Measurements from ENCODE around the gene MITF. TPM values are rescaled to one million over a fixed set of nuclear protein-coding genes. Genes with fewer than 3 reads are reported as not detected.

Gene MITF
- total RNA-seq, 2 experiments from 2014 or later: not detected

DNA sequence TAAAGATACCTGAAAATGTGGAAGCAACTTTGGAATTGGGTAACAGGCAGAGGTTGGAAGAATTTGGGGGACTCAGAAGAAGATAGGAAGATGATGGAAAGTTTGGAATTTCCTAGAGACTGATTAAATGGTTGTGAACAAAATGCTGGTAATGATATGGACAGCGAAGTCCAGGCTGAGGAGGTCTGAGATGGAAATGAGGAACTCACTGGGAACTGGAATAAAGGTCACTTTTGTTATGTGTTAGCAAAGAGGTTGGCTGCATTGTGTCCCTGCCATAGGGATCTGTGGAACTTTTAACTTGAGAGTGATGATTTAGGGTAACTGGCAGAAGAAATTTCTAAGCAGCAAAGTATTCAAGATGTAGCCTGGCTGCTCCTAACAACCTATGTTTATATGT lies 13.0 kb downstream of the MITF start:
- no peak overlapping the region for H3K4me3 ChIP-seq (ENCODE audit: low read depth, low read length, poor library complexity, severe bottlenecking)
- TF ChIP-seq EZH2phosphoT487 (IDR thresholded peaks at IDR 0.05; ENCODE audit: borderline replicate concordance, low read depth, low read length): no peak
- TF ChIP-seq, protein P1, sequence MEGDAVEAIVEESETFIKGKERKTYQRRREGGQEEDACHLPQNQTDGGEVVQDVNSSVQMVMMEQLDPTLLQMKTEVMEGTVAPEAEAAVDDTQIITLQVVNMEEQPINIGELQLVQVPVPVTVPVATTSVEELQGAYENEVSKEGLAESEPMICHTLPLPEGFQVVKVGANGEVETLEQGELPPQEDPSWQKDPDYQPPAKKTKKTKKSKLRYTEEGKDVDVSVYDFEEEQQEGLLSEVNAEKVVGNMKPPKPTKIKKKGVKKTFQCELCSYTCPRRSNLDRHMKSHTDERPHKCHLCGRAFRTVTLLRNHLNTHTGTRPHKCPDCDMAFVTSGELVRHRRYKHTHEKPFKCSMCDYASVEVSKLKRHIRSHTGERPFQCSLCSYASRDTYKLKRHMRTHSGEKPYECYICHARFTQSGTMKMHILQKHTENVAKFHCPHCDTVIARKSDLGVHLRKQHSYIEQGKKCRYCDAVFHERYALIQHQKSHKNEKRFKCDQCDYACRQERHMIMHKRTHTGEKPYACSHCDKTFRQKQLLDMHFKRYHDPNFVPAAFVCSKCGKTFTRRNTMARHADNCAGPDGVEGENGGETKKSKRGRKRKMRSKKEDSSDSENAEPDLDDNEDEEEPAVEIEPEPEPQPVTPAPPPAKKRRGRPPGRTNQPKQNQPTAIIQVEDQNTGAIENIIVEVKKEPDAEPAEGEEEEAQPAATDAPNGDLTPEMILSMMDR (conservative IDR thresholded peaks at IDR 0.05; ENCODE audit: low read length): no peak
- H3K36me3 ChIP-seq (ENCODE audit: insufficient read depth, low read length): no peaks in the 10 kb centered on the region
- no peaks in the 10 kb centered on the region for H3K79me2 ChIP-seq (ENCODE audit: insufficient read depth, low read depth, low read length)
- H2AFZ ChIP-seq (ENCODE audit: low read length): no peak overlapping the region
- POLR2A ChIA-PET: no interaction called here
- no peaks in the 10 kb centered on the region for H3K9me3 ChIP-seq (ENCODE audit: low read length)
- H3K4me1 ChIP-seq (ENCODE audit: insufficient read depth, low read length, poor library complexity, severe bottlenecking): no peaks in the 10 kb centered on the region
- DNase-seq (ENCODE audit: low spot score): no peak
- CTCF ChIA-PET (ENCODE audit: unreplicated experiment): no interaction called here
- intact Hi-C loops (cut with micrococcal nuclease; ENCODE audit: unreplicated experiment): no loop called here
- H4K20me1 ChIP-seq (ENCODE audit: insufficient read depth, low read length): no peaks in the 10 kb centered on the region
- no TSS peak for BruUV-seq (replicated peaks)
- H3K27ac ChIP-seq (ENCODE audit: low read depth, low read length, poor library complexity, severe bottlenecking): no peak overlapping the region
- H3K9me2 ChIP-seq (ENCODE audit: insufficient read depth, low read length): no peaks in the 10 kb centered on the region
- no peak overlapping the region for H3K4me2 ChIP-seq (ENCODE audit: low read length)

DNA sequence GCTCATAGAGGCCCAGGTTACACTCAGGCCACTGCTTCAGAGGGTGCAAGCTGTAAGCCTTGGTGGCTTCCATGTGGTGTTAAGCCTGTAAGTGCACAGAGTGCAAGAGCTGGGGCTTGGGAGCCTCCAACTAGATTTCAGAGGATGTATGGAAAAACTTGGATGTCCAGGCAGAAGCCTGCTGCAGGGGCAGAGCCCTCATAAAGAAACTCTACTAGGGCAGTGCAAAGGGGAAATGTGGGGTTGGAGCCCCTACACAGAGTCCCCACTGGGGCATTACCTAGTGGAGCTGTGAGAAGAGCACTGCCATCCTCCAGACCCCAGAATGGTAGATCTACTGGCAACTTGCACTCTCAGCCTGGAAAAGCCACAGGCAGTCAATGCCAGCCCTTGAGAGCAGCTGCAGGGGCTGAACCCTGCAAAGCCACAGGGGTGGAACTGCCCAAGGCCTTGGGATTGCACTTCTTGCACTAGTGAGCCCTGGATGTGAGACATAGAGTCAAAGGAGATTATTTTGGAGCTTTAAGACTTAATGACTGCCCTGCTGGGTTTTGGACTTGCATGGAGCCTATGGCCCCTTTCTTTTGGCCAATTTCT lies 14.0 kb downstream of the MITF start:
- H3K79me2 ChIP-seq (ENCODE audit: insufficient read depth, low read depth, low read length): no peaks in the 10 kb centered on the region
- H3K4me2 ChIP-seq (ENCODE audit: low read length): no peak overlapping the region
- TF ChIP-seq, protein P1 (conservative IDR thresholded peaks at IDR 0.05; ENCODE audit: low read length): no peak
- no peak for TF ChIP-seq EZH2phosphoT487 (IDR thresholded peaks at IDR 0.05; ENCODE audit: borderline replicate concordance, low read depth, low read length)
- intact Hi-C loops (cut with micrococcal nuclease; ENCODE audit: unreplicated experiment): no loop called here
- POLR2A ChIA-PET: no interaction called here
- H4K20me1 ChIP-seq (ENCODE audit: insufficient read depth, low read length): no peaks in the 10 kb centered on the region
- H3K9me2 ChIP-seq (ENCODE audit: insufficient read depth, low read length): no peaks in the 10 kb centered on the region
- CTCF ChIA-PET (ENCODE audit: unreplicated experiment): no interaction called here
- no TSS peak for BruUV-seq (replicated peaks)
- no peaks in the 10 kb centered on the region for H3K9me3 ChIP-seq (ENCODE audit: low read length)
- DNase-seq (ENCODE audit: low spot score): no peak
- no peak overlapping the region for H2AFZ ChIP-seq (ENCODE audit: low read length)
- no peaks in the 10 kb centered on the region for H3K36me3 ChIP-seq (ENCODE audit: insufficient read depth, low read length)
- H3K27ac ChIP-seq (ENCODE audit: low read depth, low read length, poor library complexity, severe bottlenecking): no peak overlapping the region
- no peaks in the 10 kb centered on the region for H3K4me1 ChIP-seq (ENCODE audit: insufficient read depth, low read length, poor library complexity, severe bottlenecking)
- H3K4me3 ChIP-seq (ENCODE audit: low read depth, low read length, poor library complexity, severe bottlenecking): no peak overlapping the region

DNA sequence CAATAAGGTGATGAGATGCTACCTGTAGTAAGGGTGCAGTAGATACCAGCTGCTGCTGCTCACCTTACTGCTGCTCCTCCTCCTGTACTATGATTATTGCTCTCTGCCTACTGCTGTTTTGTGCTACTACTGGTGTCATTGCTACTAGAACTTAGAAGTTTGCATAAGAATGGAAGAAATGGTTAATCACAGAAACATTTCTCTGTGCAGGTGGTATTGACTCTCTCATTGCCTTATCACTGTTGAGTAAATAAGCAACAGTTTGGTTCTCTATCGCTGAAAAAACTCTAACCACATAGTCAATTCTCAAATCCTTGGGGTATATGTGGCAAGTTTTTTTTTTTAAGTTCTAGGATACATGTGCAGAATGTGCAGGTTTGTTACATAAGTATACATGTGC lies 16.5 kb downstream of the MITF start:
- Histone ChIP-seq H2AFZ (ENCODE audit: low read length) (no peak overlapping the region), H3K27ac (ENCODE audit: low read depth, low read length, poor library complexity, severe bottlenecking) (no peak overlapping the region), H3K79me2 (ENCODE audit: insufficient read depth, low read depth, low read length) (no peaks in the 10 kb centered on the region), H3K36me3 (ENCODE audit: insufficient read depth, low read length) (no peaks in the 10 kb centered on the region), H3K9me3 (ENCODE audit: low read length) (no peaks in the 10 kb centered on the region), H3K9me2 (ENCODE audit: insufficient read depth, low read length) (no peaks in the 10 kb centered on the region), H3K4me1 (ENCODE audit: insufficient read depth, low read length, poor library complexity, severe bottlenecking) (no peaks in the 10 kb centered on the region), H3K4me2 (ENCODE audit: low read length) (no peak overlapping the region), H4K20me1 (ENCODE audit: insufficient read depth, low read length) (no peaks in the 10 kb centered on the region), H3K4me3 (ENCODE audit: low read depth, low read length, poor library complexity, severe bottlenecking) (no peak overlapping the region)
- no peak for DNase-seq (ENCODE audit: low spot score)
- TF ChIP-seq, protein P1 (conservative IDR thresholded peaks at IDR 0.05; ENCODE audit: low read length): no peak
- TF ChIP-seq EZH2phosphoT487 (IDR thresholded peaks at IDR 0.05; ENCODE audit: borderline replicate concordance, low read depth, low read length): no peak
- CTCF ChIA-PET (ENCODE audit: unreplicated experiment): no interaction called here
- BruUV-seq (replicated peaks): no TSS peak
- intact Hi-C loops (cut with micrococcal nuclease; ENCODE audit: unreplicated experiment): no loop called here
- POLR2A ChIA-PET: no interaction called here
